Keratinocyte (primary cell): ENCODE measurements around the gene GGCX. TPM values are rescaled to one million over a fixed set of nuclear protein-coding genes. Genes with fewer than 3 reads are reported as not detected.

Experiments
- DNase-seq: peaks from one replicate; pipeline ENCODE4 v3.0.0-alpha.2; 2011; ENCODE audit warnings: low read depth, missing footprints, low spot score
- FAIRE-seq: peaks from 2 replicates; lab custom pipeline; 2011; peaks lifted over from hg19 to GRCh38; lab: Jason Lieb, UNC
- H2AFZ ChIP-seq: 2 replicates; pipeline ENCODE4 v1.6.0; 2012; ENCODE audit warnings: low read length, control low read depth, inconsistent platforms; ENCODE audit not compliant: control insufficient read depth
- H3K27ac ChIP-seq: 2 replicates; pipeline ENCODE4 v1.5.1; 2011; ENCODE audit warnings: low read length; ENCODE audit not compliant: control insufficient read depth, insufficient read depth
- H3K27me3 ChIP-seq: 3 replicates; pipeline ENCODE4 v1.6.0; 2011; ENCODE audit warnings: low read length; ENCODE audit not compliant: control insufficient read depth, insufficient read depth; ENCODE audit errors: extremely low read depth
- H3K36me3 ChIP-seq, 2 experiments: 2 replicates in 1 of 2; 3 replicates in 1 of 2; pipeline ENCODE4 v1.5.1; 2011; ENCODE audit warnings: low read length in 2 of 2, mild to moderate bottlenecking in 1 of 2; ENCODE audit not compliant: control insufficient read depth in 2 of 2, insufficient read depth in 2 of 2; ENCODE audit errors: extremely low read depth in 1 of 2
- H3K4me1 ChIP-seq: 3 replicates; pipeline ENCODE4 v1.5.1; 2011; ENCODE audit warnings: low read length; ENCODE audit not compliant: control insufficient read depth, insufficient read depth; ENCODE audit errors: extremely low read depth
- H3K4me2 ChIP-seq: 3 replicates; pipeline ENCODE4 v1.6.0; 2011; ENCODE audit warnings: low read depth, low read length; ENCODE audit not compliant: control insufficient read depth, insufficient read depth; ENCODE audit errors: extremely low read depth
- H3K4me3 ChIP-seq, 3 experiments: fragments of 200-600 bp in 1 of 3; sonication (generic) in 1 of 3; 2 replicates in 2 of 3; 3 replicates in 1 of 3; pipeline ENCODE4 v1.5.1; 2011 to 2016; ENCODE audit warnings: low read length in 3 of 3, mild to moderate bottlenecking in 3 of 3, control low read depth in 2 of 3, inconsistent platforms in 1 of 3, low read depth in 1 of 3, mixed read lengths in 1 of 3, mixed run types in 1 of 3, moderate library complexity in 1 of 3; ENCODE audit not compliant: control insufficient read depth in 2 of 3, insufficient read depth in 2 of 3; ENCODE audit errors: extremely low read depth in 1 of 3
- H3K79me2 ChIP-seq: 2 replicates; pipeline ENCODE4 v1.6.0; 2012; ENCODE audit warnings: low read length; ENCODE audit not compliant: control insufficient read depth, insufficient read depth
- H3K9ac ChIP-seq: 3 replicates; pipeline ENCODE4 v1.6.0; 2011; ENCODE audit warnings: low read length; ENCODE audit not compliant: control insufficient read depth, insufficient read depth; ENCODE audit errors: extremely low read depth
- H3K9me1 ChIP-seq: 3 replicates; pipeline ENCODE4 v1.6.0; 2011; ENCODE audit warnings: low read length; ENCODE audit not compliant: control insufficient read depth, insufficient read depth; ENCODE audit errors: extremely low read depth
- H3K9me3 ChIP-seq: 2 replicates; pipeline ENCODE4 v1.5.1; 2012; ENCODE audit warnings: low read depth, low read length; ENCODE audit not compliant: control insufficient read depth
- H4K20me1 ChIP-seq: 3 replicates; pipeline ENCODE4 v1.6.0; 2011; ENCODE audit warnings: low read length; ENCODE audit not compliant: control insufficient read depth, insufficient read depth; ENCODE audit errors: extremely low read depth
- EZH2 ChIP-seq: IDR thresholded peaks from one replicate; pipeline ENCODE4 v1.6.1; 2012; ENCODE audit warnings: inconsistent platforms, mild to moderate bottlenecking, low read length, moderate library complexity
- dilution Hi-C: fragments of 300-500 bp; cut with MboI; formaldehyde crosslinking; loops from one replicate; pipeline ENCODE4 v1.7.0; 2020; ENCODE audit warnings: low sequenced_read_pairs; ENCODE audit not compliant: extremely low pct_ligation_motif_present
- polyA plus RNA-seq, 5 experiments: library from polyadenylated mRNA; depleted of rRNA in 3 of 5; stranded (reverse) in 3 of 5; stranded (forward) in 1 of 5; unstranded in 1 of 5; fragments of >200 nt; gene quantifications; 1 replicate in 1 of 5; 2 replicates in 3 of 5; 3 replicates in 1 of 5; pipeline versions ENCODE4 v1.2.1 to v1.2.3, GENCODE V29; 2011 to 2012; ENCODE audit warnings: missing spikeins in 2 of 5, low read depth in 1 of 5, low replicate concordance in 1 of 5
- TF ChIP-seq, protein P1 (sequence below), 3 experiments: IDR thresholded peaks in 1 of 3; conservative IDR thresholded peaks in 1 of 3; optimal IDR thresholded peaks in 1 of 3; 2 replicates in 2 of 3; 3 replicates in 1 of 3; pipeline versions ENCODE3 to v1.5.1; 2011; ENCODE audit warnings: low read length in 3 of 3, mild to moderate bottlenecking in 3 of 3, moderate library complexity in 2 of 3, control low read depth in 1 of 3, inconsistent platforms in 1 of 3; ENCODE audit not compliant: insufficient read depth in 2 of 3; ENCODE audit errors: extremely low read depth in 1 of 3

Gene GGCX
- polyA plus RNA-seq, 1 donor (not counting 4 experiments of a cell fraction or from before 2014, with no cell fraction given), result 34.3 TPM

- Histone ChIP-seq H3K79me2 (no peaks in the 10 kb centered on the region), H3K9me1 (no peaks in the 10 kb centered on the region), H3K27me3 (no peaks in the 10 kb centered on the region), H3K4me3 (no peak overlapping the region), H3K4me1 (peaks cover 46% of the 10 kb centered on the region), H3K4me2 (no peak overlapping the region), H4K20me1 (no peaks in the 10 kb centered on the region), H3K27ac (no peak overlapping the region), H3K36me3 (no peaks in the 10 kb centered on the region), H2AFZ (no peak overlapping the region), H3K9me3 (no peaks in the 10 kb centered on the region), H3K9ac (no peak overlapping the region)
- DNase-seq (no peak), FAIRE-seq (no peak)
- TF ChIP-seq EZH2, result no peak
- TF ChIP-seq, protein P1, sequence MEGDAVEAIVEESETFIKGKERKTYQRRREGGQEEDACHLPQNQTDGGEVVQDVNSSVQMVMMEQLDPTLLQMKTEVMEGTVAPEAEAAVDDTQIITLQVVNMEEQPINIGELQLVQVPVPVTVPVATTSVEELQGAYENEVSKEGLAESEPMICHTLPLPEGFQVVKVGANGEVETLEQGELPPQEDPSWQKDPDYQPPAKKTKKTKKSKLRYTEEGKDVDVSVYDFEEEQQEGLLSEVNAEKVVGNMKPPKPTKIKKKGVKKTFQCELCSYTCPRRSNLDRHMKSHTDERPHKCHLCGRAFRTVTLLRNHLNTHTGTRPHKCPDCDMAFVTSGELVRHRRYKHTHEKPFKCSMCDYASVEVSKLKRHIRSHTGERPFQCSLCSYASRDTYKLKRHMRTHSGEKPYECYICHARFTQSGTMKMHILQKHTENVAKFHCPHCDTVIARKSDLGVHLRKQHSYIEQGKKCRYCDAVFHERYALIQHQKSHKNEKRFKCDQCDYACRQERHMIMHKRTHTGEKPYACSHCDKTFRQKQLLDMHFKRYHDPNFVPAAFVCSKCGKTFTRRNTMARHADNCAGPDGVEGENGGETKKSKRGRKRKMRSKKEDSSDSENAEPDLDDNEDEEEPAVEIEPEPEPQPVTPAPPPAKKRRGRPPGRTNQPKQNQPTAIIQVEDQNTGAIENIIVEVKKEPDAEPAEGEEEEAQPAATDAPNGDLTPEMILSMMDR (optimal IDR thresholded peaks at IDR 0.05 in 1 of 3, IDR thresholded peaks at IDR 0.05 in 1 of 3, conservative IDR thresholded peaks at IDR 0.05 in 1 of 3; ENCODE audit: extremely low read depth in 1 of 3, insufficient read depth in 2 of 3, low read length in 3 of 3), result no peak
- dilution Hi-C loops, result no loop called here
Measured at GRCh38 chr2:85501248-85501647, 60.0 kb downstream of the GGCX start.

GRCh38 chr2:85497944-85498630, 63.2 kb downstream of the GGCX start:
- Histone ChIP-seq H3K4me1 (peaks cover 18% of the 10 kb centered on the region), H2AFZ (no peak overlapping the region), H3K9ac (no peak overlapping the region), H3K27me3 (no peaks in the 10 kb centered on the region), H4K20me1 (no peaks in the 10 kb centered on the region), H3K27ac (no peak overlapping the region), H3K9me3 (no peaks in the 10 kb centered on the region), H3K4me3 (no peak overlapping the region), H3K36me3 (no peaks in the 10 kb centered on the region), H3K9me1 (no peaks in the 10 kb centered on the region), H3K4me2 (no peak overlapping the region), H3K79me2 (no peaks in the 10 kb centered on the region)
- TF ChIP-seq EZH2, result no peak
- TF ChIP-seq, protein P1 (optimal IDR thresholded peaks at IDR 0.05 in 1 of 3, IDR thresholded peaks at IDR 0.05 in 1 of 3, conservative IDR thresholded peaks at IDR 0.05 in 1 of 3; ENCODE audit: extremely low read depth in 1 of 3, insufficient read depth in 2 of 3, low read length in 3 of 3), result no peak
- FAIRE-seq (no peak), DNase-seq (no peak)
- dilution Hi-C loops, result no loop called here
